HEK293T (cell line): ENCODE measurements around the gene ARID2.

Experiments used
- FOXK2 ChIP-seq: fragments of 450-650 bp; IDR thresholded peaks from 2 replicates; pipeline ENCODE4 v1.6.1; 2016; ENCODE audit warnings: mild to moderate bottlenecking
- FOXM1 ChIP-seq: fragments of 450-650 bp; IDR thresholded peaks from 2 replicates; pipeline ENCODE4 v1.6.1; 2017; ENCODE audit warnings: mild to moderate bottlenecking, borderline replicate concordance
- NFRKB ChIP-seq: fragments of 450-650 bp; IDR thresholded peaks from 2 replicates; pipeline ENCODE4 v1.6.1; 2016; ENCODE audit warnings: mild to moderate bottlenecking, moderate library complexity
- SUZ12 ChIP-seq: fragments of 450-650 bp; IDR thresholded peaks from 2 replicates; pipeline ENCODE4 v1.6.1; 2016; ENCODE audit warnings: mild to moderate bottlenecking

DNA sequence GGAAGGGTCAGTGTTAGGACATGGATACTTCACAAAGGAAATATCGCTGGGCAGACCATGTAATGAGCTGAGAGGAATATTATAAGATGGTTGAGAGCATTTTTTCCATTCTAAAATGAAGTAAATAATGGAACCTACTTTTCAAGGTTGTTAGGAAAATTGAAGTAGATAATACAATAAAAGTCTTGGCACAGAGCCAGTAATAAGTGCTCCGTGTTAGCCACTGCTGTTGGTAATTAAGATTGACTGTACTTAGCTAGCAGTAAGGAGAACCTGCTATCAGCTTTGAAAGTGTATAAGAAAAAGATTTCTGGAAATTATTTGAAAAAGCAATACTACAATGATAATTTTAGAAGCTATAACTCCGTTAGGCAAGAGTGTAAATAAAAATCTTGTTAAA is 183.3 kb downstream of the ARID2 start:
- no peak for TF ChIP-seq NFRKB
- TF ChIP-seq FOXM1 = no peak
- TF ChIP-seq SUZ12 = no peak
- no peak for TF ChIP-seq FOXK2
